GM19468 (cell line): ENCODE results near the gene HRAS.
A peak's percentile ranks its signal among the peaks of the same experiment; 100 is the strongest.
"Not testable (repeated sequence)": the region's sequence is repeated elsewhere in the genome, so short reads cannot be mapped to it uniquely, and the experiment has no call there.

Source experiments
- ATAC-seq: cut with Tn5 transposase; IDR thresholded peaks from one replicate; pipeline ENCODE4 v1.9.1; 2021; ENCODE audit warnings: mild to moderate bottlenecking, moderate library complexity, moderate number of reproducible peaks; ENCODE audit not compliant: unreplicated experiment; ENCODE audit errors: extremely low read depth

HRAS gene

GRCh38 chr11:535519-536454 is at the start of gene HRAS:
Gene HRAS, minus strand, starts transcription at chr11:535576.
- peak; percentile 56 for ATAC-seq

- no peak for ATAC-seq
Observed at GRCh38 chr11:584287-584686, 48.9 kb upstream of the HRAS start.

GRCh38 chr11:581752-582151 is 46.4 kb upstream of the HRAS start:
- no peak for ATAC-seq

- ATAC-seq, result no peak
Observed at GRCh38 chr11:581342-581741, 46.0 kb upstream of the HRAS start.

- ATAC-seq, result no peak
Observed at GRCh38 chr11:579830-580601, 44.6 kb upstream of the HRAS start.

- ATAC-seq, result no peak
Observed at GRCh38 chr11:578276-579035, 43.1 kb upstream of the HRAS start.

GRCh38 chr11:577611-577894 is 42.2 kb upstream of the HRAS start:
- ATAC-seq, result no peak

GRCh38 chr11:576811-577610 is 41.6 kb upstream of the HRAS start:
- ATAC-seq, result no peak

GRCh38 chr11:575996-576768 is 40.8 kb upstream of the HRAS start, which contains the start of gene PHRF1:
Gene PHRF1, plus strand, starts transcription at chr11:576470. Its CDS starts 5,043 bp downstream, at chr11:581513.
- ATAC-seq, result peak; percentile 57

- ATAC-seq, result no peak
Observed at GRCh38 chr11:575313-575995, 40.1 kb upstream of the HRAS start.

- ATAC-seq, result no peak
Observed at GRCh38 chr11:574632-575312, 39.4 kb upstream of the HRAS start.

GRCh38 chr11:574031-574570 is 38.7 kb upstream of the HRAS start:
- not testable (repeated sequence) for ATAC-seq

- ATAC-seq, result no peak
Observed at GRCh38 chr11:573146-573759, 37.9 kb upstream of the HRAS start.

- ATAC-seq, result no peak
Observed at GRCh38 chr11:571802-572185, 36.4 kb upstream of the HRAS start.

GRCh38 chr11:569158-569885 is 33.9 kb upstream of the HRAS start:
- ATAC-seq, result no peak

- ATAC-seq, result peak; percentile 74
Observed at GRCh38 chr11:568306-569157, 33.2 kb upstream of the HRAS start.
